Hair follicular keratinocyte (primary cell): Measurements from ENCODE around the gene ZNF177. TPM values are rescaled to one million over a fixed set of nuclear protein-coding genes. Genes with fewer than 3 reads are reported as not detected.

Source experiments
- total RNA-seq: library from RNA; depleted of rRNA; stranded (reverse); fragments of >200 nt; gene quantifications from 2 replicates; pipeline ENCODE4 v1.2.3, GENCODE V29; 2015

The ZNF177 gene
- total RNA-seq: 0.08 and 0.39 TPM in 2 replicates

GRCh38 chr19:9362905-9363304 lies at the start of gene ZNF177:
ZNF177 (plus strand) TSS chr19:9363013; CDS start chr19:9378312, 15,299 bp downstream.

GRCh38 chr19:9323919-9324583 lies 38.8 kb upstream of the ZNF177 start, which contains the start of gene ZNF559:
ZNF559 (plus strand) TSS chr19:9324179; CDS start chr19:9338550, 14,371 bp downstream.

Other genes starting within 250 kb of the ZNF177 start
- gene OR7G1, start 247.2 kb upstream of the ZNF177 start, total RNA-seq: not detected in 2 replicates
- gene OR7G3, start 236.1 kb upstream of the ZNF177 start, total RNA-seq: not detected in 2 replicates
- 12.8 and 15.0 TPM in 2 replicates for gene ZNF317, start 222.6 kb upstream of the ZNF177 start, total RNA-seq
- under 0.01 TPM in 1 of 2 replicates, not detected in the other for gene OR7D2, start 184.0 kb upstream of the ZNF177 start, total RNA-seq
- gene OR7D4, start 143.4 kb upstream of the ZNF177 start, total RNA-seq: not detected in 2 replicates
- not detected in 2 replicates for gene OR7E24, start 112.1 kb upstream of the ZNF177 start, total RNA-seq
- gene ZNF699, start 53.2 kb upstream of the ZNF177 start, total RNA-seq: 10.9 and 19.1 TPM in 2 replicates
- 4.9 and 5.2 TPM in 2 replicates for gene ZNF559, start 38.8 kb upstream of the ZNF177 start, total RNA-seq
- gene ZNF266, start 72.6 kb downstream of the ZNF177 start, total RNA-seq: 7.1 and 8.8 TPM in 2 replicates
- gene ZNF560, start 135.6 kb downstream of the ZNF177 start, total RNA-seq: 0.16 and 0.19 TPM in 2 replicates
- 5.3 and 6.4 TPM in 2 replicates for gene ZNF426, start 175.6 kb downstream of the ZNF177 start, total RNA-seq
- gene ZNF121, start 221.5 kb downstream of the ZNF177 start, total RNA-seq: 20.7 and 22.9 TPM in 2 replicates